GM06990 (cell line): ENCODE results near the gene UNG.

Experiments
- DNase-seq: peaks from one replicate; pipeline ENCODE4 v3.0.0-alpha.2; 2011; ENCODE audit not compliant: insufficient read length; ENCODE audit errors: extremely low read depth
- H3K27me3 ChIP-seq: replicated peaks from 2 replicates; pipeline ENCODE4 v1.6.0; 2011; ENCODE audit warnings: low read length; ENCODE audit not compliant: control insufficient read depth, insufficient read depth
- H3K36me3 ChIP-seq: 2 replicates; pipeline ENCODE4 v1.5.1; 2011; ENCODE audit warnings: low read length; ENCODE audit not compliant: control insufficient read depth, insufficient read depth
- H3K4me3 ChIP-seq: replicated peaks from 2 replicates; pipeline ENCODE4 v1.5.1; 2011; ENCODE audit warnings: low read depth, mild to moderate bottlenecking, control low read depth, low read length
- CTCF ChIP-seq: IDR thresholded peaks from 2 replicates; pipeline ENCODE4 v1.5.1; 2011; ENCODE audit warnings: low read length, control low read depth, mild to moderate bottlenecking, inconsistent platforms; ENCODE audit not compliant: insufficient read depth, poor library complexity, severe bottlenecking

Gene UNG

GRCh38 chr12:109116611-109116949 lies 19.2 kb downstream of the UNG start:
- TF ChIP-seq CTCF = no peak
- no peak for DNase-seq
- no peak overlapping the region for H3K4me3 ChIP-seq
- H3K36me3 ChIP-seq = no peaks in the 10 kb centered on the region
- no peaks in the 10 kb centered on the region for H3K27me3 ChIP-seq

GRCh38 chr12:109120095-109120494 lies 22.7 kb downstream of the UNG start:
- Histone ChIP-seq H3K36me3 (no peaks in the 10 kb centered on the region), H3K27me3 (no peaks in the 10 kb centered on the region), H3K4me3 (no peak overlapping the region)
- no peak for DNase-seq
- no peak for TF ChIP-seq CTCF

- TF ChIP-seq CTCF = no peak
- no peaks in the 10 kb centered on the region for H3K27me3 ChIP-seq
Observed at GRCh38 chr12:109120557-109120956, 23.2 kb downstream of the UNG start.

GRCh38 chr12:109121346-109121880 lies 24.0 kb downstream of the UNG start:
- no peak for TF ChIP-seq CTCF
- Histone ChIP-seq H3K27me3 (no peaks in the 10 kb centered on the region), H3K36me3 (no peaks in the 10 kb centered on the region), H3K4me3 (no peak overlapping the region)
- no peak for DNase-seq

More at GRCh38 chr12:109120557-109120956, 23.2 kb downstream of the UNG start:
- H3K36me3 ChIP-seq = no peaks in the 10 kb centered on the region
- no peak for DNase-seq
- H3K4me3 ChIP-seq = no peak overlapping the region

GRCh38 chr12:109124878-109125648 lies 27.7 kb downstream of the UNG start:
- Histone ChIP-seq H3K36me3 (no peaks in the 10 kb centered on the region), H3K27me3 (no peaks in the 10 kb centered on the region), H3K4me3 (no peak overlapping the region)
- no peak for TF ChIP-seq CTCF
- DNase-seq = no peak
